Prostate gland (tissue), 2 donors: ENCODE results near the gene SOAT1.

Experiments used
- POLR2A ChIP-seq: fragments of 450-650 bp; IDR thresholded peaks from one replicate; pipeline ENCODE4 v1.6.1; 2016; ENCODE audit warnings: antibody characterized with exemption, mild to moderate bottlenecking
- POLR2AphosphoS5 ChIP-seq: sonication (generic); formaldehyde crosslinking; IDR thresholded peaks from one replicate; pipeline ENCODE4 v1.6.1; 2017; ENCODE audit warnings: antibody characterized with exemption
- TF ChIP-seq, protein P1 (sequence below), 4 experiments: fragments of 200-600 bp in 2 of 4; fragments of 450-650 bp in 2 of 4; sonication (generic) in 2 of 4; IDR thresholded peaks; 1 replicate in 3 of 4; 2 replicates in 1 of 4; pipeline ENCODE4 v1.5.1; 2016 to 2019; ENCODE audit warnings: antibody characterized with exemption in 4 of 4, mild to moderate bottlenecking in 2 of 4, moderate library complexity in 2 of 4

DNA sequence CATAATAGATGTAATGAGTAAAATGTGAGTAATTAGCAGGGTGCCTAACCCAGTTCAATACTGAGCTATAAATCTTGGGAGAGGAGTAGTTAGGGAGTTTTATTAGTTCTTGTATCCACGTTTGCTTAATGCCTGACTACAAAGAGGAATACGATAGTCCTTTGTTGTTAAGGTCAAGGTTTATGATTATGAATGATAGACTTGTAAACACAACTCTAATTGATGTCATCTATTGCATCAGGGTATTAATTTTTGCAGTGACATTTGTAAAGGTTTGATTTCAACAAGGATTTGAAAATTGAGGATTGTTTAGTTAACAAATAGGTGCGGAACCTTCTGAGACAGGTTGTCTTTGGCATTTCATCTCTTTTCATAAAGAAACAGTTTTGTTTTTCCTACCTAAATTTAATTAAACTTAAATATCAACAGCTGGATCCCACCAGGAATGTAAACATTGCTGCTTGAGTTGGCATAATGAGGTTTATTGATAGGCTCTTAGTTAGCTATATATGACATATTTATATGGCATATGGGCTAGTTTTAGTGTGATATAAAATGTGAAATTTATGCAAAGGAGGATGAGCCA, 9.7 kb downstream of the SOAT1 start:
- TF ChIP-seq POLR2A: no peak
- TF ChIP-seq, protein P1, sequence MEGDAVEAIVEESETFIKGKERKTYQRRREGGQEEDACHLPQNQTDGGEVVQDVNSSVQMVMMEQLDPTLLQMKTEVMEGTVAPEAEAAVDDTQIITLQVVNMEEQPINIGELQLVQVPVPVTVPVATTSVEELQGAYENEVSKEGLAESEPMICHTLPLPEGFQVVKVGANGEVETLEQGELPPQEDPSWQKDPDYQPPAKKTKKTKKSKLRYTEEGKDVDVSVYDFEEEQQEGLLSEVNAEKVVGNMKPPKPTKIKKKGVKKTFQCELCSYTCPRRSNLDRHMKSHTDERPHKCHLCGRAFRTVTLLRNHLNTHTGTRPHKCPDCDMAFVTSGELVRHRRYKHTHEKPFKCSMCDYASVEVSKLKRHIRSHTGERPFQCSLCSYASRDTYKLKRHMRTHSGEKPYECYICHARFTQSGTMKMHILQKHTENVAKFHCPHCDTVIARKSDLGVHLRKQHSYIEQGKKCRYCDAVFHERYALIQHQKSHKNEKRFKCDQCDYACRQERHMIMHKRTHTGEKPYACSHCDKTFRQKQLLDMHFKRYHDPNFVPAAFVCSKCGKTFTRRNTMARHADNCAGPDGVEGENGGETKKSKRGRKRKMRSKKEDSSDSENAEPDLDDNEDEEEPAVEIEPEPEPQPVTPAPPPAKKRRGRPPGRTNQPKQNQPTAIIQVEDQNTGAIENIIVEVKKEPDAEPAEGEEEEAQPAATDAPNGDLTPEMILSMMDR (IDR thresholded peaks at IDR 0.05): no peak
- no peak for TF ChIP-seq POLR2AphosphoS5
